BE2C (cell line): ENCODE data around the gene NOS1AP.
"Not testable (repeated sequence)": the region's sequence is repeated elsewhere in the genome, so short reads cannot be mapped to it uniquely, and the experiment has no call there.

Experiments
- DNase-seq: peaks from one replicate; pipeline ENCODE4 v3.0.0-alpha.2; 2020
- H3K27me3 ChIP-seq: fragments of 250-450 bp; sonication (Bioruptor Pico); 2 replicates; pipeline ENCODE4 v1.5.1; 2020; ENCODE audit warnings: mild to moderate bottlenecking
- H3K36me3 ChIP-seq: fragments of 250-450 bp; sonication (Bioruptor Pico); 2 replicates; pipeline ENCODE4 v1.5.1; 2020; ENCODE audit warnings: mild to moderate bottlenecking
- H3K4me1 ChIP-seq: fragments of 250-450 bp; sonication (Bioruptor Pico); 2 replicates; pipeline ENCODE4 v1.5.1; 2020
- H3K4me3 ChIP-seq: 2 replicates; pipeline ENCODE4 v1.5.1; 2011; ENCODE audit warnings: low read depth, low read length
- H3K9me3 ChIP-seq: fragments of 250-450 bp; sonication (Bioruptor Pico); 2 replicates; pipeline ENCODE4 v1.5.1; 2020
- TF ChIP-seq, protein P1 (sequence below): IDR thresholded peaks from 2 replicates; pipeline ENCODE4 v1.5.1; 2012; ENCODE audit warnings: mild to moderate bottlenecking, low read depth, low read length

The NOS1AP gene

GRCh38 chr1:162060314-162060713 lies 9.2 kb upstream of the NOS1AP start:
- Histone ChIP-seq H3K4me1 (peaks cover 16% of the 10 kb centered on the region), H3K36me3 (no peaks in the 10 kb centered on the region), H3K4me3 (no peak overlapping the region), H3K9me3 (no peaks in the 10 kb centered on the region), H3K27me3 (no peaks in the 10 kb centered on the region)
- TF ChIP-seq, protein P1, sequence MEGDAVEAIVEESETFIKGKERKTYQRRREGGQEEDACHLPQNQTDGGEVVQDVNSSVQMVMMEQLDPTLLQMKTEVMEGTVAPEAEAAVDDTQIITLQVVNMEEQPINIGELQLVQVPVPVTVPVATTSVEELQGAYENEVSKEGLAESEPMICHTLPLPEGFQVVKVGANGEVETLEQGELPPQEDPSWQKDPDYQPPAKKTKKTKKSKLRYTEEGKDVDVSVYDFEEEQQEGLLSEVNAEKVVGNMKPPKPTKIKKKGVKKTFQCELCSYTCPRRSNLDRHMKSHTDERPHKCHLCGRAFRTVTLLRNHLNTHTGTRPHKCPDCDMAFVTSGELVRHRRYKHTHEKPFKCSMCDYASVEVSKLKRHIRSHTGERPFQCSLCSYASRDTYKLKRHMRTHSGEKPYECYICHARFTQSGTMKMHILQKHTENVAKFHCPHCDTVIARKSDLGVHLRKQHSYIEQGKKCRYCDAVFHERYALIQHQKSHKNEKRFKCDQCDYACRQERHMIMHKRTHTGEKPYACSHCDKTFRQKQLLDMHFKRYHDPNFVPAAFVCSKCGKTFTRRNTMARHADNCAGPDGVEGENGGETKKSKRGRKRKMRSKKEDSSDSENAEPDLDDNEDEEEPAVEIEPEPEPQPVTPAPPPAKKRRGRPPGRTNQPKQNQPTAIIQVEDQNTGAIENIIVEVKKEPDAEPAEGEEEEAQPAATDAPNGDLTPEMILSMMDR = no peak
- DNase-seq = no peak

- H3K4me3 ChIP-seq = no peak overlapping the region
- TF ChIP-seq, protein P1 = no peak
- H3K36me3 ChIP-seq = no peaks in the 10 kb centered on the region
- DNase-seq = peak; percentile 84
- H3K4me1 ChIP-seq = peaks cover 20% of the 10 kb centered on the region
- H3K27me3 ChIP-seq = no peaks in the 10 kb centered on the region
- H3K9me3 ChIP-seq = no peaks in the 10 kb centered on the region
These were observed 6.9 kb upstream of the NOS1AP start for GRCh38 chr1:162062542-162063015.

DNA sequence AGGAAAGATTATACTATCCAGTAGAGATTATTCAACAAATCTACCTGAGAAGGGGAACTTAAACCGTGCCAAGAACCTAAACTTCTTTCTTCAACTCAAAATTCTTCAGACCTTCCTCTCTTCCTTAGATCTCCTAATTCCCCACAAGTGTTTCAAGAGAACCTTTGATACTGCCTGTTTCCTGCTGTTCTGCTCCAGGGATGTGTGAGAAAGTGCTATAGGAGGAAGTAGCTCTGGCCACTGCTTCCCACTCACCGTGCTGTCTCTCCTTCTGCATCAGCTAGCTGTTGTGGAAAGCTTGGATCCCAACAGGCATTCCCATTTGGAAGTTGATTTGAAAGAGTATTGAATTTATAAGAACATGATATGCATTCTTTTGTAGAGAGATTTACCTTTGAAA lies 4.5 kb upstream of the NOS1AP start:
- no peaks in the 10 kb centered on the region for H3K27me3 ChIP-seq
- no peak overlapping the region for H3K4me3 ChIP-seq
- H3K36me3 ChIP-seq = no peaks in the 10 kb centered on the region
- H3K4me1 ChIP-seq = peaks cover 22% of the 10 kb centered on the region
- no peak for DNase-seq
- TF ChIP-seq, protein P1 = no peak
- no peaks in the 10 kb centered on the region for H3K9me3 ChIP-seq

DNA sequence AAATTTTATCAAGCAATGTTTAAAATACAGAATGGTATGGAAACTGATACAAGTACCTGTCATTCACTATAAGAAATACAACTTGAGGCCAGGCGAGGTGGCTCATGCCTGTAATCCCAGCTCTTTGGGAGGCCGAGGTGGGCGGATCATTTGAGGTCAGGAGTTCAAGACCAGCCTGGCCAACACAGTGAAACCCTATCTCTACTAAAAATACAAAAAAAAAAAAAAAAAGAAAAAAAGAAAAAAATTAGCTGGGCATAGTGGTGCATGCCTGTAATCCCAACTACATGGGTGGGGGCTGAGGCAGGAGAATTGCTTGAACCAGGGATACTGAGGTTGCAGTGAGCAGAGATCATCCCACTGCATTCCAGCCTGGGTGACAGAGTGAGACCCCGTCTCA lies 2.7 kb upstream of the NOS1AP start:
- not testable (repeated sequence) for H3K9me3 ChIP-seq, H3K4me3 ChIP-seq, DNase-seq, H3K27me3 ChIP-seq, H3K36me3 ChIP-seq
- H3K4me1 ChIP-seq = peaks cover 22% of the 10 kb centered on the region

- no peaks in the 10 kb centered on the region for H3K9me3 ChIP-seq
- no peaks in the 10 kb centered on the region for H3K36me3 ChIP-seq
- H3K4me3 ChIP-seq = no peak overlapping the region
- peaks cover 17% of the 10 kb centered on the region for H3K4me1 ChIP-seq
- DNase-seq = no peak
- TF ChIP-seq, protein P1 = no peak
- H3K27me3 ChIP-seq = no peaks in the 10 kb centered on the region
These were observed 2.0 kb upstream of the NOS1AP start for GRCh38 chr1:162067466-162067865.

GRCh38 chr1:162068301-162068700 lies 1.2 kb upstream of the NOS1AP start:
- TF ChIP-seq, protein P1 = no peak
- Histone ChIP-seq H3K9me3 (no peaks in the 10 kb centered on the region), H3K27me3 (no peaks in the 10 kb centered on the region), H3K4me1 (peaks cover 12% of the 10 kb centered on the region), H3K4me3 (no peak overlapping the region), H3K36me3 (no peaks in the 10 kb centered on the region)
- no peak for DNase-seq

DNA sequence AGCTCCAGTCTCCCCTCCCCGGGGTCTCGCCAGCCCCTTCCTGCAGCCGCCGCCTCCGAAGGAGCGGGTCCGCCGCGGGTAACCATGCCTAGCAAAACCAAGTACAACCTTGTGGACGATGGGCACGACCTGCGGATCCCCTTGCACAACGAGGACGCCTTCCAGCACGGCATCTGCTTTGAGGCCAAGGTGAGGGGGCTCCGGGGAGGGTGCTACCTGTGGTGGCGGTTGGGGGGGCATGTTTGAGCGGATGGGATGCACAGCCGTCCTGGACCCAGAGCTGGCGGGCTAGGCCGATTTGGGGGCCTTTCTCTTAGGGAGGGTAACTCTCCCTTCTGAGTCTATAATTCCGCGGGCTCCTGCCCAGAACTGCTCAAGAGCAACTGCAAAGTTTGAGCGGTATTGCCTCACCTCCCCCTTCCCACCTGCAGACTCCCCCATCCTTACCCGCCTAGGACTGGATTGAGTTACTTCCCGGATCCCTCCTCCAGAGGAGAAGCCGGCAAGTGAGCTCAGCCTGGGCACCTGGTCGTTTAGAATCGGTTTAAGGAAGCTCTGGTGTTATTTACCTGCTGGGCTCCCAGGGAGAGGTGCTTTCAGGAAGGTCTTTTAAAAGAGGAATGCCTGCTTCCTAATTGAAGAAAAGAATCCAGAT lies 730 bp downstream of the NOS1AP start:
- Histone ChIP-seq H3K4me1 (peaks cover 6% of the 10 kb centered on the region), H3K27me3 (no peaks in the 10 kb centered on the region), H3K36me3 (no peaks in the 10 kb centered on the region), H3K9me3 (no peaks in the 10 kb centered on the region), H3K4me3 (peak overlapping the region; percentile 84)
- TF ChIP-seq, protein P1 = no peak
- no peak for DNase-seq
